Left colon (tissue), 2 donors: Measurements from ENCODE around the gene PRKACA. TPM values are rescaled to one million over a fixed set of nuclear protein-coding genes. Genes with fewer than 3 reads are reported as not detected.

Experiments
- ATAC-seq: fragments of 200-7000 bp; cut with Tn5 transposase; one replicate; pipeline ENCODE4 v1.9.1; 2020; ENCODE audit warnings: mild to moderate bottlenecking, moderate library complexity
- DNase-seq, 2 donors: peaks; one replicate each; pipeline ENCODE4 v3.0.0-alpha.2; 2020
- intact Hi-C, 2 donors: fragments of 100-400 bp; cut with DNase I in 1 of 2; cut with micrococcal nuclease in 1 of 2; formaldehyde crosslinking; loops; one replicate each; pipeline versions ENCODE4 v1.11.2 to v1.14.0; 2022; cut with DNase I, micrococcal nuclease
- long read RNA-seq: library from polyadenylated mRNA; unstranded; transcript quantifications from one replicate; pipeline ENCODE4 v2.0.0, GENCODE V29; 2021
- total RNA-seq, 2 donors: library from RNA; stranded (reverse); fragmentation: NEBNext Ultra II Directional; extraction: Animal tissue kit (Norgen Biotek cat#: 25700); gene quantifications; one replicate each; pipeline ENCODE4 v1.2.1, GENCODE V29; 2021
- donor health status: DM: no; HTN: no; CAD: no.
- donor health status: DM: yes; HTN: yes; CAD: no.

Gene PRKACA
- total RNA-seq, result 10 to 100 TPM; 78.8 to 80.1 TPM
- long read RNA-seq, partial matches to known transcripts, result 1 of 5 reads
- long read RNA-seq, other reads (novel, unspliced or antisense), result 4 of 5 reads

- intact Hi-C loops, result no loop called here
- peak; percentile 88 for ATAC-seq
Observed at GRCh38 chr19:14117668-14118164, at the start of gene PRKACA. PRKACA (minus strand) TSS chr19:14117762; CDS start chr19:14117547, 215 bp downstream.

DNA sequence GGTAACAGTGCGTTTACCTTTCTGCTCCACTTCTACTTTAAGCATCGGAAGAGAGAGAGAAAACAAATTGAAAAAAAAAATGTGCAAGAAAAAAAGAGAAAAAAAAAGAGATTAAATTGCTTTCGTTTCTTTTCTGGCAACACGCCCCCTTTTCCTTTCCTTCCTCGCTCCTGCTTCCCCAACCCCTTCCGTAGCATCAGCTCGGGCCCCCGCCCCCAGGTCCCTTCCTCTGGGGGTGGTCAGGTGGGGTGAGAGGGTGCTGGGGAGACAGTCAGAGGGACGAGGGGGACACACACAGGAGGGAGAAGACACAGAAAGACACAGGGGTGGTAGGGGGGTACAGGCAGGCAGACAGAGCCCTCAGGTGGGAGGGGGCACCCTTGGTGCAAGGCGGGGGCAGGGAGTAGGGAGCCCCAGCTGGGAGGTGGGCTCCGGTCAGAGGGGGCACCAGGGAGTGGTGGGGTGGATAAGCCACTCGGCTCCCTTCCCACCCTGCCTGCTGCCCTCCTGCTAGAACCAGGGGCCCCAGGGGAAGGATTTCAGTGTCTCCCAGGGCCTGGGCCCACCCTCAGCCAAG is 49.5 kb upstream of the PRKACA start:
- intact Hi-C loops, result no loop called here
- DNase-seq (no peak), ATAC-seq (no peak)

More at GRCh38 chr19:14117668-14118164, at the start of gene PRKACA:
- peak; percentile 98 to 99 for DNase-seq

DNA sequence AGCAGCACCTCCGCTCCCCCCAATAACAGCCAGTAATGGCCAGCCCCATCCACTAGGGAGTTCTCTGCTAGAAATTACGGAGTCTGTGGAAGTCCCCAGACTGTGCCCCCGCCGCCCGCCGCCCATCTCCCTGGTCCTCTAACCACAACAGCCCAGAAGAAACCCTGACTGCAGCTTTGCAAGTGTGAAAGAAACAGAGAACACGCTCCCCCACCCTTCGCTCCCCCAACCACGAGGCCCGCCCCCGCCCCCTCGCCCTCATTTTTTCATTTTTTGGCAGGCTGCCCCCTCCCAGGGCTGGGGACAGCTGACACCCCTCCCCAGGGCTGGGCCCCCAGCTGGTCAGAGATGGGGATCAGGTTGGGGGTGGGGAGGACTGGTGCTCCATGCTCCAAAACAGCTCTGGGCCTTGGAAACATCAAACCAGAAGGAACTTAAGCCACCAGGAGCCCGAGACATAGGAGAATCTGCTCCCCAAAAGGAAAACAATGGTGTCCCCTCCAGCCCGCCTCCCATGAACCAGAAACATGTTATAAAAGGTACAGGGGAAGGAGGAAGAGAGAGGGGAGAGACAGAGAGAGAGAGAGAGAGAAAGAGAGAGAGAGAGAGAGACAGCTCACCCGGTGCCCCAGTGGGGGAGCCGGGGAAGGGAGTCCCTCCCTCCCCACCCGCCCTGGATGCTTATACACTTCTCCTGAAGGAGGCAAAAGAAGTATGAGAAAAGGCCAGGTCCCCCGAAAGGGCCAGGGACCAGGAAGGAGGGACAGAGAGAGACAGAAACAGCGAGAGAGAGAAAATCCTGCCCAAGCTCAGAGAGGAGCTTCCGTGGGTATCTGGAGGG is 48.6 kb upstream of the PRKACA start:
- intact Hi-C loops, result no loop called here
- DNase-seq, result no peak

GRCh38 chr19:14164724-14165493 is 47.3 kb upstream of the PRKACA start:
- intact Hi-C loops, result no loop called here
- DNase-seq (no peak), ATAC-seq (no peak)

More for the DNA sequence above, 48.6 kb upstream of the PRKACA start:
- ATAC-seq, result no peak

GRCh38 chr19:14164082-14164481 is 46.5 kb upstream of the PRKACA start:
- no peak for ATAC-seq
- intact Hi-C loops, result no loop called here
- DNase-seq, result no peak

GRCh38 chr19:14162871-14163297 is 45.3 kb upstream of the PRKACA start:
- ATAC-seq (no peak), DNase-seq (no peak)
- intact Hi-C loops, result no loop called here

DNA sequence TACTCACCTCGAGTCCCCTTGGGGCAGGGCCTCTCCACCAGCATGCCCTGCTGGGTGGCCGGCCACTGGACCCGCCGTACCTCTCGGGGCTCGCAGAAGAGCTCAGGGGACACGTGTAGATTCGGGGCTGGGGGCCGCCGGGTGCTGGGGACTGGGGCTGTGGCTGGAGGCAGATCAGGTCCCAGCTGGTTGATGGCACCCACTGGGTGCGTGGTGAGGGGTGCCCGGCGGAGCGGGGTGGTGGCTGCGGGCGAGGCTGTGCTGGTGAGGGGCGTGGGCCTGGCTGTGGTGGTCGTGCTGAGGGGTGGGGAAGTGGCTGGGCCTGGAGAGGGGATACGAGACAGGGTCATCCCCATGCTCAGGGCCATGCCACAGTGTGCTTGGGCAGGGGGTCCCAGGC is 43.7 kb upstream of the PRKACA start:
- intact Hi-C loops, result no loop called here
- ATAC-seq (no peak), DNase-seq (no peak)

GRCh38 chr19:14160017-14160703 is 42.6 kb upstream of the PRKACA start:
- no peak for DNase-seq
- no peak for ATAC-seq
- intact Hi-C loops, result no loop called here

- no peak for ATAC-seq
- DNase-seq, result no peak
- intact Hi-C loops, result no loop called here
Observed at GRCh38 chr19:14159059-14159458, 41.5 kb upstream of the PRKACA start.

GRCh38 chr19:14158276-14159023 is 40.9 kb upstream of the PRKACA start:
- intact Hi-C loops, result no loop called here
- ATAC-seq (no peak), DNase-seq (no peak)

DNA sequence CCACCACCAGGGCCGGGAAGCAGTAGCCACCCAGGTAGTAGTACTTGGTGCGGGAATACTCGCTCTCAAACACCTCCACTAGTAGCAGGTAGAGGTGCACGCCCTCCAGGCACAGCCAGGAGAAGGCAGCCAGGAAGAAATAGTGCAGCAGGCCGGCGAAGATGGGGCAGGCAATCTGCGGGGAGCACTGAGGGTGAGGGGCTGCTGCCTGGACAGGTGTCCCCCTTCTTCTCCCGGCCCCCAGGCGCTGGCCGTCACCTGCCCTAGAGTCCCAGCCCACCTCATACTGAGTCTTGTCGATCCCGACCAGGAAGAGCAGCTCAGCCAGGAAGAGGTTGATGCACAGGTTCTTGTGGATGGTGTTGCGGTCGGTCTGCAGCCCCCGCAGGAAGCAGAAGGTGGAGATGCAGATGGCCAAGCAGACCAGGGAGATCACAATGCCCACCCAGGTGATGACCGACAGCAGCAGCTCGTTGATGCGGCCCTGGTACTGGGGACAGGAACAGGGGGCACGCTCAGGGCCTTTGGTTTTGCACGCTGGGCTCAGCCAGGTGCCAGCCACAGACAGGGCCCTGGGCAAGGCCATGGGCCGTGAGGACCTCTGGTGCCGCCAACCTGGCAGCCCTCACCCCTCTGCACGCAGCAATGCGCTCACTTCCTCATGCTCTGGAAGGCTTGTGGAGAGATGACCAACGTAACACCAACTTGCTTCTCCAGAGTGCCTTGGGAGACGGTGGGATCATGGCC is 39.6 kb upstream of the PRKACA start:
- intact Hi-C loops, result no loop called here
- no peak for DNase-seq
- no peak for ATAC-seq

GRCh38 chr19:14156122-14156521 is 38.6 kb upstream of the PRKACA start:
- DNase-seq, result no peak
- intact Hi-C loops, result no loop called here
- ATAC-seq, result no peak

DNA sequence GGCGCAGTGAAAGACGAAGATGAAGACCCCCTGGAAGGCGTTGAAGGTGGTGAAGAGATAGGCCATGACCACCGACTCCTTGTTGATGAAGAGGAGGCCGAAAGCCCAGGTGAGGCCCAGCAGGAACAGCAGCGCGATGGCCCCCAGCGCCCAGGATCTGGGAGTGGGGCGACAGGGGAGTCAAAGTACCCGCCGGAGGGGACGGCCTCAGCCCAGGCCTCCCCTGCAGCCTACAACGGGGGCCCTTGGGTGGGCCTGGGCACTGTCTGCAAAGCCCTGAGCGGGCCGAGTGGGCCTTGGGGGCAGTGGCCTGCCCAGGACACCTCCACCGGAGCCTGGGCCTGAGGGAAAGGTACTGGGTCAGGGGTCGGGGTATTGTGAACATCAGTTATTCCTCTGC is 37.8 kb upstream of the PRKACA start:
- DNase-seq (no peak), ATAC-seq (no peak)
- intact Hi-C loops, result no loop called here

DNA sequence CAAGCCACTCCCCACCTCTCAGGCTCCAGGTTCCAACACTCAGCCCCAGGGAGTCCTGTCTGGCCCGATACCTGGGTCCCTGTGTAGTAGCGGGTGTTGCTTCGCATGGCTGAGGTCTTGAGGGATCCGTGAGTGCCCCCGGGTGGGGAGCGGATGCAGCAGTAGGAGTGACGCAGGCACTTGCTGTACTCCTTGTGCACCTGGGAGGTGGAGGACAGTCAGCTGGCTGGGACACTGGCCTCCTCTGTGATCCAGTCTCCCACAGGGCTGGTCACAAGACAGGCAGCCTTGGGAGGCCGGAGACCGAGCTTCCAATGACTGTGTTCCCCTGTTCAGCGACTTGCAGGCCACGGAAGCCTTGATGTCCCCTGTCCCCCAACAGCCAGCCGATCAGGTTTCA is 35.2 kb upstream of the PRKACA start:
- no peak for ATAC-seq
- intact Hi-C loops, result no loop called here
- DNase-seq, result no peak

- intact Hi-C loops, result no loop called here
Observed at GRCh38 chr19:14150770-14151661, 33.5 kb upstream of the PRKACA start.

DNA sequence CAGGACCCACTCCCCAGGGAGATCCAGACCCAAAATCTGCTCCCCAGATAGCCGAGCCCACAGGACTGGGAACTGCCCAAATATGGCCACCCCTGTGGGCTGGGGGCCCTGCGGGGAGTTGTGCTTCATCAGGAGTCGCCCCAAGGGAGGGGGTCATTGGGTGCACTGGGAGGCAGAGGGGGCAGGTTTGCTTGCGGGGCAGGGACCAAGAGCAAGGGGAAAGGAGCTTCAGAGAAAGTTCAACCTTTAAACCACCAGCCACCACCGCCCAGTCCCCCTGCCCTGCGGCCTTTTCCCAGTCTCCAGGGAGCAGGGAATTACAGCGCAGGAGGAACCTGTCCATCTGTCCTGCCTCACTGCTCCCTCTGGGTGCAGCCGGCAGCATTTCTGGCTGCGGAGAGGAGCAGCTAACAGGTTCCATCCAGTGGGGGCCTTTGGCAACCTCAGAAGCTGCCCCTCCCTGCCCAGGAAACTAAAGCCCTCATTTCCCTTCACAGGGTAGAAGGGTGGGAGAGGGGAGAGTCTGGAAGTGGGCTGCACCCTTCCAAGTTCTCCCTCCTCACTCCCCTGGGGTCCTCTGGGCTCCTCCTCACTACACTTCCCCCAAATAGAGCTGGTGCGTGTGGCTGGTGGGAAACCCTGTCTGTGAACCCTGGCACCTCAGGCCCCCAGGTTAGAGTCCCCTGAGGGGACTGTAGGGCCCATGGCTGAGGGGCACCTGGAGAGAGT is 32.6 kb upstream of the PRKACA start:
- DNase-seq (peak in 1 of 2 donors; percentile 14), ATAC-seq (no peak)
- intact Hi-C loops, result no loop called here

More at GRCh38 chr19:14150770-14151661, 33.5 kb upstream of the PRKACA start:
- ATAC-seq, result no peak
- DNase-seq, result no peak
